Measurements from ENCODE around the gene PDE4D. TPM values are rescaled to one million over a fixed set of nuclear protein-coding genes. Genes with fewer than 3 reads are reported as not detected.
A peak's percentile ranks its signal among the peaks of the same experiment; 100 is the strongest.

PDE4D gene
- total RNA-seq, 1 donor from 2014 or later, result 6.8 TPM

DNA sequence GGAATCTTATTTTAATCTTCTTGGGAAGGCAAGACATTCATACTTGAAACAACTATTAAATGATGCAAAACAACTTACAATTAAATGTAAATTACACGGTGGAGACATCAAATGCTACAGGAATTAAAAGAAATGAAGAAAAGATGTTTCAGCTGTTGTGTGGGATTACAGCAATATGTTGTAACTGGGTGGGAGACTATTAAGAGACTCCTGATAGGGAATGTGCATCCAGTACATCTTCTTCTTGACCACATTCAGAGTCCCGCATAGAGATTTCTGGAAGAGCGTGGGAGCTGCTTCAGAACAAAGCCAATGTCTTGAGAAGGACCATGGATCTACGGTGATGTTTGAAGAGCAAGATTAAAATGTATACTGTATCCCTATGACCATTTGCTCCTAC is 199.1 kb downstream of the PDE4D start:
- TF ChIP-seq, protein P1, sequence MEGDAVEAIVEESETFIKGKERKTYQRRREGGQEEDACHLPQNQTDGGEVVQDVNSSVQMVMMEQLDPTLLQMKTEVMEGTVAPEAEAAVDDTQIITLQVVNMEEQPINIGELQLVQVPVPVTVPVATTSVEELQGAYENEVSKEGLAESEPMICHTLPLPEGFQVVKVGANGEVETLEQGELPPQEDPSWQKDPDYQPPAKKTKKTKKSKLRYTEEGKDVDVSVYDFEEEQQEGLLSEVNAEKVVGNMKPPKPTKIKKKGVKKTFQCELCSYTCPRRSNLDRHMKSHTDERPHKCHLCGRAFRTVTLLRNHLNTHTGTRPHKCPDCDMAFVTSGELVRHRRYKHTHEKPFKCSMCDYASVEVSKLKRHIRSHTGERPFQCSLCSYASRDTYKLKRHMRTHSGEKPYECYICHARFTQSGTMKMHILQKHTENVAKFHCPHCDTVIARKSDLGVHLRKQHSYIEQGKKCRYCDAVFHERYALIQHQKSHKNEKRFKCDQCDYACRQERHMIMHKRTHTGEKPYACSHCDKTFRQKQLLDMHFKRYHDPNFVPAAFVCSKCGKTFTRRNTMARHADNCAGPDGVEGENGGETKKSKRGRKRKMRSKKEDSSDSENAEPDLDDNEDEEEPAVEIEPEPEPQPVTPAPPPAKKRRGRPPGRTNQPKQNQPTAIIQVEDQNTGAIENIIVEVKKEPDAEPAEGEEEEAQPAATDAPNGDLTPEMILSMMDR (IDR thresholded peaks at IDR 0.05; ENCODE audit: insufficient read depth, low read length, severe bottlenecking), result no peak
- FAIRE-seq (no peak), DNase-seq (ENCODE audit: low read depth) (no peak)
- no peak overlapping the region for H3K4me3 ChIP-seq (ENCODE audit: low read depth, low read length)
- H3K36me3 ChIP-seq (ENCODE audit: control insufficient read depth, insufficient read depth, low read length), result no peaks in the 10 kb centered on the region
- H3K27me3 ChIP-seq (ENCODE audit: control insufficient read depth, insufficient read depth, low read length), result no peaks in the 10 kb centered on the region

DNA sequence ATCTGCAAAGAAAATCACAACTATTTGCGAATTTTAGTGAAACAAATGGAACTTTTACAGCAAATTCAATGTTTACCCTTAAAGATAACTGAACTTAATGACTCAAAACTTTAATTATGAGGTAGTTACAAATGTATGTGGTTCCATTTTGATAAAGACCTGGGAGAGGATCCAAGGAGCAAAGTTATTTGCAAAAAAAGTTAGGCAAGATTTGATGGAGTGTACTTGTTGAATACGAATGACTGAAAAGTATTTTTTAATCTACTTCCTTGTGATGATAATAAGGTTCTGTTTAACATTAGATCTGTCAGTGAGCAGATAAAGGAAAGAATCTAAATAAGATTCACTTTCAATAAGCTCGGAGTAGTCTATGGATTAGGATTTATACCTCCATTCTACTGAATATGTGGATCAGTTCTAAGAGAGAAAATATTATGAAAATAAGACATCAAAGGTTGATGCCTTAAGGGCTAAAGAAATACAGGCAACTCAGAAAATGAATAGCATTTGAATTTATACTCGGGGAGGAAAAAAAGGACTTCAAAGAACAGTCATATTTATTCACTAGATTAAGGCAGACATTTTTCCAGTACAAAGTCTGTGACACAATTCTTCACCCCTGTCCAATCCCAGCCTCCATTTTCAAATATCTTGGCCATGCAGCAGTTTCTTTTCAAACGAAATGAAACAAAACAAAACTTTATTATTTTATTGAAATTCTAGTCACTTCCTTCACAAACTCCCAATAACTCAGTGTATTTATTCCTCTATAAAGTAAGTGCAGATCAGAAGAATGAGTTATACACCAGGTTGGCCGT is 199.8 kb downstream of the PDE4D start:
- TF ChIP-seq, protein P1 (IDR thresholded peaks at IDR 0.05; ENCODE audit: insufficient read depth, low read length, severe bottlenecking), result no peak
- Histone ChIP-seq H3K36me3 (ENCODE audit: control insufficient read depth, insufficient read depth, low read length) (no peaks in the 10 kb centered on the region), H3K27me3 (ENCODE audit: control insufficient read depth, insufficient read depth, low read length) (no peaks in the 10 kb centered on the region), H3K4me3 (ENCODE audit: low read depth, low read length) (no peak overlapping the region)
- FAIRE-seq (no peak), DNase-seq (ENCODE audit: low read depth) (no peak)

DNA sequence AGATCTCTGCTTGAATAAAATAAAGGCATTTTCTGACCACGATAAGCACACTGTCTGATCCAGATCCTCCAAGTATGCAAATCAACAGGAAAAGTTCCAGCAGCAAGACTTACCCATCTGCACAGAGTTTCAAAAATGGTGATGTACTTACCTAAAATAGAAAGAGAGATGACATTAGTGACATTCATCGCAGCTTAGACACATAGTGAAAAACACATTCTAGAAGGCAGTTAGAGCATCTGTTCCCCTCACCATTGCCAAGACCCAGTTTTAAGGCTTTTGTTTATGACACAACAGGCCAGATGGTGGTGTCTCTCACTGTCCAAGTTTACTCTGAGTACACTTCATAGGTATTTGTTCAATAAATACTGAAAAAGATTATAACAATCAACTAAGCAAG is 207.7 kb downstream of the PDE4D start:
- H3K36me3 ChIP-seq (ENCODE audit: control insufficient read depth, insufficient read depth, low read length), result no peaks in the 10 kb centered on the region
- no peaks in the 10 kb centered on the region for H3K27me3 ChIP-seq (ENCODE audit: control insufficient read depth, insufficient read depth, low read length)
- no peak overlapping the region for H3K4me3 ChIP-seq (ENCODE audit: low read depth, low read length)
- TF ChIP-seq, protein P1 (IDR thresholded peaks at IDR 0.05; ENCODE audit: insufficient read depth, low read length, severe bottlenecking), result no peak
- no peak for FAIRE-seq
- no peak for DNase-seq (ENCODE audit: low read depth)

DNA sequence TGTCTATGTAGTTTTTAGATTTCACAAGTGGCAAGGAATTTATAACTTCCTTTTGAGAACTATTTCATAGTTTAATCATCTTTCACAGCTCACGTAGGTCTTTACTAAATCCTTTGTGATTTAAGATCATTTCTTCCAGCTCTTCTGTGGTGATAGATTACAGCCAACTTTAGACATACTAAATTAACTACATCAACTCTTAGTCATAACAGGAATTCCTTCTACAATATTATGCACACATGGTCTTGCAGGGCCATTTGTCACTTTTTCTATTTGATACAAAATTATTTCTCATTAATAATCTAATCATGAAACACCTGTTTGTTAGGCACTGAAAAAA is 208.4 kb downstream of the PDE4D start:
- TF ChIP-seq, protein P1 (IDR thresholded peaks at IDR 0.05; ENCODE audit: insufficient read depth, low read length, severe bottlenecking), result no peak
- Histone ChIP-seq H3K27me3 (ENCODE audit: control insufficient read depth, insufficient read depth, low read length) (no peaks in the 10 kb centered on the region), H3K36me3 (ENCODE audit: control insufficient read depth, insufficient read depth, low read length) (no peaks in the 10 kb centered on the region), H3K4me3 (ENCODE audit: low read depth, low read length) (no peak overlapping the region)
- FAIRE-seq (no peak), DNase-seq (ENCODE audit: low read depth) (no peak)

DNA sequence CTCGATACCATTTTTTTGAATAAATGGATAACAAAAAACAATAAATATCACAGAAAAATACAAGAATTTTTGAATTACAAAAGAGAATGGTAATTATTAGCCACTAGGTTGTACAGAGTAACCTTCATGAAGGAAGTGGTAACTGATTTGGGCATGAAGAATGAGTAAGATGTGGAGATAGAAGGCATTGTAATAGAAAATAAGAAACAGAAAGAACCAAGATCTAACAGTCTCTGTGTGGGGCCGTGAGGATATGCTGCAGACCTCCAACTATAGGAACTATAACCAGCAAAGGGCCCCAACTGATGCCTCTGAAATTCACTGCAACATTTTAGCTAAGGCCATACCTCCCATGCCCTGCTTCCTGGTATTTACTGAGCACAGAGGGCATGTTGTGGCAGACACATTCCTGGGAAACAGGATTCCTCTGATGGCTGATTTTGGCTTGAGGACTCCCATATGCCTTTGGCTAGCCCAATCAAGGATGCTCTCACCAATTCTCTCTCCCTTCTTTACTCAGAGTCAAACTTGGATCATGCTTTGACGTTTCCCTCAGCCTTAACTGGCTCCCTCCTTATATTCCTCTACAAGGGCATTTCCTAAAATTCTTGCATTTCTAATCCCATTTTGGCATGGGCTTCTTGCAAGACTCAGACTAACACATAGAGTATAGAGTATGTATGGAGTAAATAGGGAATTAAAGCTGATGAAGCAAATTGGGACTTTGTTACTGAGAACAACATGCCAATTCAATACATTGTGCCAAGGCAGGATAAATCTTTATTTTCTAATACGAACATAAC is 208.9 kb downstream of the PDE4D start:
- no peaks in the 10 kb centered on the region for H3K27me3 ChIP-seq (ENCODE audit: control insufficient read depth, insufficient read depth, low read length)
- H3K4me3 ChIP-seq (ENCODE audit: low read depth, low read length), result no peak overlapping the region
- DNase-seq (ENCODE audit: low read depth) (peak; percentile 35), FAIRE-seq (no peak)
- TF ChIP-seq, protein P1 (IDR thresholded peaks at IDR 0.05; ENCODE audit: insufficient read depth, low read length, severe bottlenecking), result no peak
- no peaks in the 10 kb centered on the region for H3K36me3 ChIP-seq (ENCODE audit: control insufficient read depth, insufficient read depth, low read length)

Measured in bronchial epithelial cell (primary cell).